ENCODE data around the gene ASB2.

ASB2 gene

DNA sequence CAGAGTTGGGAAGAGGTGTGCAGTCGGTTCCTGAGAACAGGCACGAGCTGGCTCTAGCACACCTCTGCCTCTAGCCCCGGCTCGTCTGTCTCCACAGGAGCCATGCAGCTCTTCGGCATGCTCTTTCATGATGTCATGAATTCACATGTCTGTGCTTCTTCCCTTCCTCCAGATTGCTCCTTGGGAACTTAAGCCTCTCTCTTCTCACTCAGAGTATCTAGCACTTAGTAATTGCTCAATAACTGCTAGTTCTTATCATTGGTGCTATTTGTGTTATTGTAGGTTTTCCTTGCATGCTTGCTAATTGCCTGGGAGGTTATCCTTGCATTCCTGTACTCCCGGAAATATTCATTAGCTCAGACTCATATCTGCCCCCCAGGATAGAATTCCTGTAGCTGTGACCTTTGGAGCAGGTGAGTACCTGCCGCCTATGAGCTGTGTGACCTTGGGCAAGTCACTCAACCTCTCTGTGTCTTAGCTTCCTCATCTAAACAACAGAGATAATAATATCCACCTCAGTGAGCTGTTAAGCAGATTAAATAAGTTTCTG lies 29.8 kb downstream of the ASB2 start:
- DNase-seq = no peak

- DNase-seq = peak in 1 of 3 donors; percentile 38
Measured at GRCh38 chr14:93946104-93946503, 30.3 kb downstream of the ASB2 start.

GRCh38 chr14:93945070-93945399 lies 31.3 kb downstream of the ASB2 start:
- DNase-seq = no peak

DNA sequence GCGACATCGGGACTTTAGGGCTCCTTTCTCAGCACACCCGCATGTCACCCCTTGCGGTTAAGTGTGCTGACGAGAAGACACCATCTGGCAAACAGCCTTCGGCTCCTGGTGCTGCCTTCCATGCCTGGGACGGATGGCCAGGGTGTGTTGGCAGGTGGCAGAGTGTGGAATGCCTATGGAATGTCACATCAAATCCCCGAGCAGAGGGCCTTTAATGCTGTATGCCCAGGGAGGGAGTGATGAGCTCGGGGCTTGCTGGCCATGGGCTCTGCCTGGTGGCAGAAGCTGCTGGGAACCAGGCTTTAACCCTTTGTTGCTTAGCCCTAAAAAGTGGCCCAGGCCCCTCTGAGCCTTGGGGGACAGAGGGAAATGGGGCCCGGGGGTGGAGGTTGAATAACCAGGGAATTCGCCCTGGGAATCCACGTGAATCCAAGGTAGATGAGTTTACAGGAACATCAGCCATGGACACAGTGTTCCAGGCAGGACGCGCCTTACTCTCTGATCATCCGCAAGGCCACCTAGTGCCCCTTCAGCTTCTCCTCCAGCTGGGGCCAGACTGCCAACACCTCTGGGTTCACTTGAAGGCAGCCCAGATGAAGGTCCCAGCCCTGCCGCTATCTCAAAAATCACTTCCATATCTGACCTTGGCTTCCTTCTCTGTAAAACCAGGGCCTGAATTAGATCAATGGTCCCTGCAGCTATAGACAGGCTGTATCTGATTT lies 31.9 kb downstream of the ASB2 start:
- DNase-seq = no peak

GRCh38 chr14:93943930-93944329 lies 32.4 kb downstream of the ASB2 start:
- DNase-seq = no peak

DNA sequence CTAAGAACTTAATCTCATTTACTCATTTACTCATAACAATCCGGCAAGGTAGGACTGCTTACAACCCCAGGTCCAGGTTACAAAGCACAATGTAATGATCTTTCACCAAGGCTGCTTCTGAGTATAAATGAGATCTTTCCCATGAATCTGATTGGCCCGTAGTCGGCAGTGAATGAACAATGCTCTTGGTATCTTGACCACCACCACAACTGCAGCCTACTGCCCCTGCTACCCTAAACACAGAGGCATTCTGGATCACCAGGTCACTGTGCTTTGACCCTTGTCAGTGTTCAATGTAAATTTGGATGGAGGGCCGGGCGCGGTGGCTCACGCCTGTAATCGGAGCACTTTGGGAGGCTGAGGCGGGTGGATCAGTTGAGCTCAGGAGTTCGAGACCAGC lies 33.3 kb downstream of the ASB2 start:
- DNase-seq = no peak

DNA sequence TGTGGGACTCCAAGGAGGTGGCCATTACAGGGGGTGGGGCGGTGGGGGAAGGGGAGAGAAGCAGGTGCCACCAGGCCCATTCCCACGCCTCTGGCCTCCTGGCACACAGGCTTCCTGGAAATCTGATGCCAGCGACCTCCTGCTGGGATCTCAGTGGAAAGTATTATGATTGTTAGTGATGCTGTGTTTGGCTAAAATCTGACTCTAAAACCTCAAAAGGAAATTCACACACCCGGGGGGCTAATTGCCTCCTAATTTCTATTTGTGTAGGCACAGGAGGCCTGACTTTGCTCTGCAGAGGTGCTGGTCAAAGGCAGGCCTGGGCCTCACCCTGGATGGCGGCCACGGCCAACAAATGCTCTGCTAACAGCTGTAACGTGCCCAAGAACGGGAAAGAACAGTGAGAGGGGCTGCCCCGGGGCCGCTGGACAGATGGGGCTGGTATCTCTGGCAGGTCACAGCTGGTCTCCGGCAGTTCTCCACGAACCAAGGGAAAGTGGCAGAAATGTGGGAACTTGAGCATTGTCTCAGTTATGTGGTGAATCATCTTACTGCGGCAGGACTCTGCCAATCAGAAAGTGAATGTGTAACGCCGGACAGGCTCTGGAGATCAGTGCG lies 35.0 kb downstream of the ASB2 start:
- peak in 2 of 3 donors; percentile 39 to 47 for DNase-seq

- peak; percentile 33 to 48 (median 41) for DNase-seq
Measured at GRCh38 chr14:93940437-93940836, 35.9 kb downstream of the ASB2 start.

DNA sequence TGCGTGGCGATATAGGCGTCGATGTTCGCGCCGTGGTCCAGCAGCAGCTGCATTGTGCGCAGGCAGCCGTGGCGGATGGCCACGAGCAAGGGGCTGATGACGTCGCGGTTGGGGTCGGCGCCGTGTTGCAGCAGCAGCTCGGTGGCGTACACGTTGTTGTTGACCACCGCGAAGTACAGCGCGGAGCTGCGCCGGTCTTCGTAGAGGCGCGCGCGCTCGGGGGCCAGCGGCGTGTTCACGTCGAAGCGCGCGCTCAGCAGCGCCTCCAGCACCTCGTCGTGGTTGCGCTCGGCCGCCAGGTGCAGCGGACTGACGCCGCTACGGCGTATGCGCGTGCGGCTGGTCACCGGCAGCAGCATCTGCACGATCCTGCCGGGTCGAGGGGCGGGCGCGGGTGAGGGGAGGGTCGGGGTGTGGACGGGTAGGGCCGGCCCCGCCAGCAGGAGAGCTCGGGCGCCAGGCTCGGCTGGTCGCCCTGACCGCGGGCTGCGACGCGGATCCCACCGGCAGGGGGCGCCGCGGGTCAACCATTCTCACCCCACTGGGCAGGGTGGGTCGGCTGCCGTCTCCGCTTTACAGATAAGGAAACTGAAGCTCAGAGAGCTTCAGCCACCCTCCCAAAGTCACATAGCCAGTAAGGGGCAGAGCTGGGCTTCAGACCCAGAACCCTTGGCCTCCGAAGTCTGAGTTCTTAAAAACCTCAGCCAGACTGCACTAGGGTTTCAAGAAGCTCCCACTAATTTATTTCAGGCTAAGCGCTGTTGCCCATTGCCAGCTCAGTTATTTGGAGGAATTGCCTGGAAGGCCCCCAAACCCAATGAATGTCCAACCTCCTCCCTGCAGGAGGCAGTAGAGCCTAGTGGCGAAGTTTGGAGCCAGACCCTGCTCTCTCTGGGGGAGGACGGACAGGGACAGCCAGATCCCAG lies 36.8 kb downstream of the ASB2 start:
- DNase-seq = peak; percentile 81 to 93 (median 89)

DNA sequence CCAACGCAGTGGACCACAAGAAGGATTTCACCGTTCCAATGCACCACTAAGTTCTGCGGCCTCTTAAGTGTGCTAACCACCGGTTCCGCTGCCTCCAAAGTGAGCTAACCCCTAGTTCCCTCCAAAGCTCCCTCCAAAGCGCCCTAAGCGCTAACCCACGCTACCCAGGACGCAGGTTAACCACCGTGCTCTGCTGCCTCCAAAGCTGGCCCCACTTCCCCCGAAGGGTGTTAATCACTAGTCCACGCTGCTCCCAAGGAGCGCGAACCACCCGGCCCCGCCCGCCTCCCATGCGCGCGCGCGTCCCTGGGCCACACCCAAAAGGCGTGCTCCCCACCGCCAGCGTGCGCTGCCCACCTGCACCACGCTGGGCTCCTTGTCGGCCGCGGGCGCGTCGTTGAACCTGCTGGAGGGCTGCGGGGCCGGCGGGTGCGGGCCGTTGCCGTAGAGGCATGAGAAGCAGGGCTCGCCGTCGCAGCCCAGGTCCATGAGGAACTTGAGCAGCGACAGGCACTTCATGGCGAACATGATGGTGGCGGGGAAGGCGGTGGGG lies 37.5 kb downstream of the ASB2 start:
- no peak for DNase-seq

- DNase-seq = no peak
Measured at GRCh38 chr14:93937519-93937918, 38.9 kb downstream of the ASB2 start.

DNA sequence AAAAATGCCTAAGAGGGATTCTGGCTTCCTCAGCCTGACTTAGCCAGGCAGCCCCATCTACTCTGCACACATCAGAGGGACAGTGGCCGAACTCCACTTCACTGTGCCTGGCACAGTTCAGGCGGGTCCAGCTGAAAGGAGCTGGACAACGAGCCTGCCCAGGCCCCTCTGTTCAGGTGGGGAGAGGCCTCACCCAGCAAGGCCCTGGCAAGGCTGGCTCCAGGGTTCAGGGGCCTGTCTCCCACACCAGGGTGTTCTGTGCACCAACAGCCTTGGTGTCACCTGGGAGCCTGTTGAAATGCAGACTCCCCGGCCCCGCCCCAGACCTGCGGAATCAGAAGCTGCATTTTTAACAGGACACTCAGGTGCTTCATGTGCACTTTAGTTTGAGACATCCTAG lies 39.4 kb downstream of the ASB2 start:
- no peak for DNase-seq

DNA sequence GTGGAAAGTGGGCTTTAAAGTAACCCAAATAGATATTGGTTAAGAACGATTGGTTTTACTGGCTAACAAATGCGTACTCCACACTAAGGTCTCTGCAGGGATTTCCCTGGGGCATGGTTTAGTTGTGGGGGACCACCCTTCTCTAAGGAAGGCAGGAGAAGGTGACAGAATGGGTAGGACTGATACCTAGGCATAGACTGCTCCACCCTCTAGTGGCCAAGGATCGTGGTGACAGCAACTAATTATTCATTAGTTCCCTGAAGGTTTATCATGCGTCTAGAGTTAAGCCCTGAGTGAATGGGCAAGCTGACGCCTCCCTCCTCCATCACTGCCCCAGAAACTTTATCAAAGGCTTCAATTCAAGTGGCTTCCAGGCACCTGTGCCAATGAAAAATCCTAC lies 40.1 kb downstream of the ASB2 start:
- DNase-seq = peak; percentile 36 to 38 (median 36)

- DNase-seq = no peak
Measured at GRCh38 chr14:93935213-93935612, 41.2 kb downstream of the ASB2 start.

GRCh38 chr14:93932642-93933041 lies 43.7 kb downstream of the ASB2 start:
- DNase-seq = no peak

- DNase-seq = no peak
Measured at GRCh38 chr14:93930989-93931307, 45.4 kb downstream of the ASB2 start.

DNA sequence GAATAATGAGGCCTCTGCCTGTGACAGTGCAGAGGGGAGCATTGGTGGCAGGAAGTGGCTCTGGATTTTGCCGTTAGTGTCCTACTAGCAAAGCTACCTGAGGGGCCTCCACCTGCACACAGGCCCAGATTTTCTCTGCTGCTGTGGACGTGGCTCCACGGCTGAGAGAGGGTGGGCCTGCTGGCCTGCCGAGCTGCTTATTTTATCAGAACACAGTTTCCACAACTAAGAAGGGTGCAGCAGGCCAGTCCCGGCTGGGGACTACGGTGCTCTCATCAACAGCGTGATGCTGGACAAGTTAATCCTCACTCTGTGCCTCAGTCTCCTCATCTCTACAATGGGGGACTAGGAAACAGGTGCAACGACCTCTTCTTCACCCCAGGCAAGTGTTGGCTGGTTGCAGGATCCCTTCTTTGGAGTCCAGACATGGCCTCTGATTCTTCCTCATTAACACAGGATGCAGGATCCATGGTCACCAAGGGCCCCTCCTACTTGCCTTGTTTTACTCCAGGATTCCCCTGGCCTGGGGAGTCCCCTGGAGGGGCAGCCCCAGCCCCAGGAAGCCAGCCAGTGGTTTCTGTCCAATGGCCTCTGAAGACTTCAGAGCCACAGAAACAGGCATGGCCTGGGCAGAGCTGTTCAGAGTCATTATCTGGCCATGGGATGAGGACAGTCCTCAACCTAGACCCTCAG lies 45.9 kb downstream of the ASB2 start:
- peak in 1 of 3 donors; percentile 24 for DNase-seq

- DNase-seq = no peak
Measured at GRCh38 chr14:93929657-93930056, 46.7 kb downstream of the ASB2 start.

GRCh38 chr14:93929048-93929535 lies 47.3 kb downstream of the ASB2 start:
- no peak for DNase-seq

- DNase-seq = no peak
Measured at GRCh38 chr14:93928184-93929047, 48.0 kb downstream of the ASB2 start.

GRCh38 chr14:93927800-93928145 lies 48.6 kb downstream of the ASB2 start:
- no peak for DNase-seq
